Measurements from ENCODE around the gene ACSS1.

The ACSS1 gene

DNA sequence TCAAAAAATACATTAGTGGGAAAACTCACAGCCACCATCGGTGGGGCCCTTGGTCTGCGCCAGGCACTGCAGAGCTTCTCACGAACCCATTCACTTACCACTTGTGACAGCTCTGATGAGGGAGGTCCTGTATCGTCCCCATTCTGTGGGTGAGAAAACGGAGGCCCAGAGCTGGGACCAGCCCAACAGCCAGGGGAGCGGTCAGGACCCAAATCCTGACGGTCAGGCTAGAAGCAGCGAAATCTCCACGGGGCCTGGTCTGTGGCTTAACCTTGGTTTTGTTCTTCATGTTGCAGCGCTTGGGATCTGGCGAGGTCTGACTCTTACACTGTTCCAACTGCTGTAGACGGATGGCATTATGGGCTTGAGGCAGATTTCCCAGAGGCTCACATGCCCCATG, 31.7 kb upstream of the ACSS1 start:
- no peak overlapping the region for H3K4me3 ChIP-seq
- TF ChIP-seq, protein P1, sequence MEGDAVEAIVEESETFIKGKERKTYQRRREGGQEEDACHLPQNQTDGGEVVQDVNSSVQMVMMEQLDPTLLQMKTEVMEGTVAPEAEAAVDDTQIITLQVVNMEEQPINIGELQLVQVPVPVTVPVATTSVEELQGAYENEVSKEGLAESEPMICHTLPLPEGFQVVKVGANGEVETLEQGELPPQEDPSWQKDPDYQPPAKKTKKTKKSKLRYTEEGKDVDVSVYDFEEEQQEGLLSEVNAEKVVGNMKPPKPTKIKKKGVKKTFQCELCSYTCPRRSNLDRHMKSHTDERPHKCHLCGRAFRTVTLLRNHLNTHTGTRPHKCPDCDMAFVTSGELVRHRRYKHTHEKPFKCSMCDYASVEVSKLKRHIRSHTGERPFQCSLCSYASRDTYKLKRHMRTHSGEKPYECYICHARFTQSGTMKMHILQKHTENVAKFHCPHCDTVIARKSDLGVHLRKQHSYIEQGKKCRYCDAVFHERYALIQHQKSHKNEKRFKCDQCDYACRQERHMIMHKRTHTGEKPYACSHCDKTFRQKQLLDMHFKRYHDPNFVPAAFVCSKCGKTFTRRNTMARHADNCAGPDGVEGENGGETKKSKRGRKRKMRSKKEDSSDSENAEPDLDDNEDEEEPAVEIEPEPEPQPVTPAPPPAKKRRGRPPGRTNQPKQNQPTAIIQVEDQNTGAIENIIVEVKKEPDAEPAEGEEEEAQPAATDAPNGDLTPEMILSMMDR (IDR thresholded peaks at IDR 0.05) = no peak
- H3K27ac ChIP-seq = no peak overlapping the region
- DNase-seq (ENCODE audit: low spot score) = no peak

DNA sequence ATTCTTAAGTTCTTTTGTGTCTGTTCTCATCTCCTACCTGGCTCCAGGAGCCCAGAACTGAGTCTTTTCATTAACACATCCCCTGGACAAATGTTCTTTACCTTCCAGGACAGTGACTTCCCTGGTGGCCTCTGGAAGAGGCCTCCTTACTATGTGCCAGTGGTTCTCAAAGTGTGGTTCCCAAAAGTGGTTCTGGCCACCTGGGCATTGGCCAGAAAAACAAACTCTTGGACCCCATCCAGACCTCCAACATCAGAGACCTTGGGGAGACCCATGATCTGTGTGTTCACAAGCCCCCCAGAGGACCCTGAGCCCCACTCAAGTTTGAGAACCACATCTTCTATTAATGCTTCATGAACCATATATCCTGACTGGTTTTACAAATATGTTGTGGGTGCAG, 31.2 kb upstream of the ACSS1 start:
- Histone ChIP-seq H3K4me3 (no peak overlapping the region), H3K27ac (no peak overlapping the region)
- TF ChIP-seq, protein P1 (IDR thresholded peaks at IDR 0.05) = no peak
- no peak for DNase-seq (ENCODE audit: low spot score)

DNA sequence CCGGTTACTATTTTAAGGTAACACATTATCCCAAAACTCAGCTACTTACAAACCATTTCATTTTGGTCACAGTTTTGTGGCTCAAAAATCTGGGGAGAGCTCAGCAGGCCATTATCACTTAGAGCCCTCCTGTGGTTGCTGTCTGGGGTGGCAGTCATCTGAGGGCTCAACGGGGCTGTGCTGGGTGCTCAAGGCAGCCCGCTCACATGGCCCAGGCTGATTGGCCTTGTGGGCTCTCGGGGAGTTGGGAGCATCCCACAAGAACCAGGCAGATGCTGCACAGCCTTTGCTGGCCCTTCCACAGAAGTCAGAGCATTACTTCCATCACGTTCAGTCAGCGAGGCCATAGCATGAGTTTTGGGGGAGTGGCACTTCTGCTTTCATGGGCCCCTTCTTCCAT, 30.3 kb upstream of the ACSS1 start:
- TF ChIP-seq, protein P1 (IDR thresholded peaks at IDR 0.05) = no peak
- H3K27ac ChIP-seq = no peak overlapping the region
- H3K4me3 ChIP-seq = no peak overlapping the region
- DNase-seq (ENCODE audit: low spot score) = no peak

DNA sequence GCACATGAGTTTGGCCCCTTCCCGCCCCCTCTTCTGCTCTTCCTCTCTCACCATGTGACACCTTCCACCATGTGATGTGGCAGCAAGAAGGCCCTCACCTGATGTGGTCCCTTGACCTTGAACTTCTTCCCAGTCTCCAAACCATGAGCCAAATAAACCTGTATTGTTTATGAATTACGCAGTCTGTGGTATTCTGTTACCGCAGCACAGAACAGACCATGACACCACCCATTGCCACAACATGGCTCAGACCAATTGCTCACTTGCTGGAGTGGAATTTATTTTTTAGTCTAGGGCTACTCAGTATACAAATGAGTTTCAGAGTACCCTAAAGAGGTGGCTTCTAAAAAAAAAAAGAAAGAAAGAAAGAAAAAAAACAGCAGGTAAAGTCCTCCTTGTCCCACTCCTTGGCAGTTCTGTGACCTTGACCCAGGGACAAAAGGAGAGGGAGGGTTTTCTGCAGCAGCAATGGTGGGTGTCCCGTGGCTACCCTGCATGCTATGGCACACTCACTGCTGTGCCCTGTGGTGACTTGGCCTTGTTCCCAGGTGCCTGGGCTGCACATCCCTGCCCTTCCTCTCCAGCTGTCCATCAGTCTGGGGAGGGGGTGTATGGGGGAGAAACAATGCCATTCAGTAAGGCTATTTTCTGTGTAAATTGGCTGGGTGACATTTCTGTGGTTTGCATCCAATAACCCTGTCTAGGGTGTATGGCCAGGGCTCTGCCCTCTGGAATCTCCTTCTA, 29.4 kb upstream of the ACSS1 start:
- DNase-seq (ENCODE audit: low spot score) = no peak
- no peak overlapping the region for H3K4me3 ChIP-seq
- no peak overlapping the region for H3K27ac ChIP-seq
- TF ChIP-seq, protein P1 (IDR thresholded peaks at IDR 0.05) = no peak

DNA sequence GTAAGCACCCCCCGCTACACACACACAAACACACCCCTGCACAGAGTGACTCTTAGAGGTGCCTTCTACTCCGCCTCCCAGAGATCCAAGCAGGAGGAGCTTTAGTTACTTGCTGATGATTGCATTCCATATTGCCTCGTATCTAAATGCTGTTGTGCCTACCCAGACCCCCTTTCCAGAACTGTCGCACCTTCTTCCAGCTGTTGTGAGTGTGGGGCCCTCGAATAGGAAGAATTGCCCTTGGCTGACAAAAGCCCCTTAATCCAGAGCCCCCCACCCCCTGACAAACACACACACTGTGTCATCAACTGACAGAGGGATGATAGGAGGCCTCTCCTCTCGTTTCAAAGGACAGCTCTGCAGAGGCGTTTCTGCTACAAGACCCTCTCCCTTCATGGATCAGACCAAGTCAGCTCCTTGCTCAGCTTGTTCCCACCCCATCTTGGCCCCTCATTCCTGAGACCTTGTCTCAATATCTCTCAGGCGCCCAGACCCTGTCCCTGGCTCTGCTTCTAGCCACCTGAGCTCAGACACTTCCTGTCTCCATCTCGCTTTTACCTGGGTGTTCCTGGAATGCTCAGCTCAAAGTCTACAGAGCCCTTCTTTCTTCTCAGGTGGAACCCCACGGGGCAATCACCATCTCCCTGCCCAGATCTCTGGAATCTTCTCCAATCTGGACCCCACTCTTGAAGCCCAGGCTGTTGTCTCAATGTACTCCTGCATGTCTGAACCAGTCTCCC, 28.0 kb upstream of the ACSS1 start:
- TF ChIP-seq, protein P1 (IDR thresholded peaks at IDR 0.05) = no peak
- peak; percentile 41 for DNase-seq (ENCODE audit: low spot score)
- Histone ChIP-seq H3K4me3 (no peak overlapping the region), H3K27ac (no peak overlapping the region)

DNA sequence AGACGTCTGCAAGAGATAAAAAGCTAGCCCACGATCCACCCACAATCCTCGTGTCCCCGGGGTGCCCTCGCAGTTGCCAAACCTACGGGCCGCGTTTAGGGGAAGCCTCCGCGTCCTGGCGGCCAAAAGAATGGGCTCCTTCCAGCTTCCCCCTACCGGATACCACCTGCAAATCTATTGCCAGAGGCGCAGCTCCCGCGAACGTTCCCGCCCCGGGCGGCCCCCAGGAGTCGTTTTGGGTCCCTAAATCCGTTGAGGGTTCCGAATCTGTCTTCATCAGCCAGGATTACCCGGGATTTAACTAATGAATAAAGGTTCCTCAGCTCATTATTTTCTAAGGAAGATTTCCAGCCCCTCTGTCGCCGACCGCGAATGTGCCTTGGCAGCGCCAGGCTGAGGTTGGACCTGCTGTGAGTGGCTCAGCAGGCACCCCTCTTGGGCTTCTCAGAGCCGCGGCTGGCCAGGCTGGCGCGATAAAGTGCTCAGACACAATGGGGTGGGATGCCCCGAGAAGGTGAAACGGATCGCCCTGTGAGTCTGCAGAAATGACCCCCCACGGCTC, 26.8 kb upstream of the ACSS1 start:
- Histone ChIP-seq H3K4me3 (no peak overlapping the region), H3K27ac (no peak overlapping the region)
- DNase-seq (ENCODE audit: low spot score) = peak; percentile 70
- TF ChIP-seq, protein P1 (IDR thresholded peaks at IDR 0.05) = no peak
